Stimulated activated CD4-positive, alpha-beta T cell treated with anti-CD3 and anti-CD28 coated beads, Interleukin-2, amount 100 ng/mL, for 48 hours (primary cell): Measurements from ENCODE around the gene RAPGEF4.
A peak's percentile ranks its signal among the peaks of the same experiment; 100 is the strongest.
"Not testable (repeated sequence)": the region's sequence is repeated elsewhere in the genome, so short reads cannot be mapped to it uniquely, and the experiment has no call there.

Experiments used
- DNase-seq, 2 donors: peaks; one replicate each; pipeline ENCODE4 v3.0.0-alpha.2; 2020

The RAPGEF4 gene

DNA sequence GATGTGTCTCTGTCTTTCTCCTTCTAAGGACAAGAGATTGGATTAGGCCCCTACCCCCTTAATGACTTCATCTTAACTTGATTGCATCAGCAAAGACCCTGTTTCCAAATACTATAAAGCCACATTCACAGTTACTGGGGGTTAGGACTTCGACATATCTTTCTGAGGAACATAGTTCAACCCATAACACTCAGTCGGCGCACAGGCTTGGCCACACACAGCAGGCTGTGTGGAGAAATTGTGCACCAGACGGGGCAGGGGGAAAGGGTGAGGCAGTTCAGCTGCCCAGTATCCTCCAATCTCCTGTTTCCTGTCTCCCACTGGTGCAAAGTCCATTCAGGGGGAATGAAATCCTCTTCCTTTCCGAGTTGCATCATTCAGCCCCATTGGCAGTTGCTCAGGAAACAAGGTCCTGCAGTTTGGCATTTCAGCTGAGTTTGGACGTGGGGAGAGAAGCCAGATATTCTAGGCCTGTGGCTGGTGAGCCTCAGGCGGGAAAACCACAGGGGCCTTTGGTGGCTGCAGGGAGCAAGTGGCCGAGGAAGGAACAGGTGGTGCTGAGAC is 9.4 kb upstream of the RAPGEF4 start:
- DNase-seq, result no peak

DNA sequence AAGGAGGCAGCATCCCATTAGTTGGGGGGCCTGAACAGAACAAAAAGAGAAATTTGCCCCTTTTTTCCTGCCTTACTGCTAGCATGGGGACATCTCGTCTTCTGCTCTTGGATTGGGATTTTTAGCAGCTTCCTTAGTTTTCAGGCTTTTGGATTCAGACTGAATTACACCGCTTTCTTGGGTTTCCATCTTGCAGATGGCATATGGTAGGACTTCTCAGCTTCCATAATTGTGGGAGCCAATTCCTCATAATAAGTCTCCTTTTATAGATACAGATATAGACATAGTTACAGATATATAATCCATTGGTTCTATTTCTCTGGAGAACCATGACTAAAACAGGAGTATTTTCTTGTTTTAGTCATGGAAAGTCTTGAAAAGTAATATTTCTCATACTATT is 5.2 kb upstream of the RAPGEF4 start:
- DNase-seq, result no peak

- DNase-seq, result peak; percentile 11 to 12
Measured at GRCh38 chr2:172734711-172735581, 699 bp upstream of the RAPGEF4 start.

DNA sequence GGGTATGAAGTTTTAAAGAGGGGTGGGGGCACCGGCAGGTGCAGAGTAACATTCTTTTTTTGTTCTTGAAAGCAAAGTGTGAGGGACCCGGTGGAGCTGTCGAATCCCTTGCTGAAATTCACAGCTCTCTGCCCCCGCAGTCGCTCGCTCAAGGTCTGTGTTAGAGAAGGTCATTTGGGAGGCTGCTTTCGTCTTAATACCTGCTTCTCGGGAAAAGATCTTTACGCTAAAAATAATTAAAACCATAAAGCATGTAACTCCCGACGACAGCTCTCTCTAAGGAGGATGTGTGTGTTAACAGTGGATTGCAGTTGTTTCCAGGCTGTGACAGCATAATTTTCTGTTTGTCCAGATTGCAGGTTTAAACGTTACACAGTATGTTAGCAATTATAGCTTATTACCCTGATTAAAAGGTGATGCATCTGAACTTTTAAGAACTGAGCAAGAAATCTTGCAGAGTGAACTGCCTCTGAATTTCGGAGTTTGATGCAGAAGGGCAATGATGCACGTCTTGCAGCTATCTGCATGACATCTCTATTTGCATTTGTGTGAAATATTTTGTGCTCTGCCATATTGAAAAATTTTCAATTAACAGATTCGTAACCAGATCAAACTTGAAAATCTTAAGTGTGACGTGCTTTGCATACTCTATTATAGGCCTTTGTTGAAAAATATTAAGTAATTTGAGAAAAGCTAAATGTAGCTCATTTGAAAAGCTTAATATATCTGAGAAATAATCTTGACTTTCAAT is 954 bp downstream of the RAPGEF4 start:
- DNase-seq, result no peak

GRCh38 chr2:172739661-172740266 is 4.1 kb downstream of the RAPGEF4 start:
- DNase-seq, result no peak

DNA sequence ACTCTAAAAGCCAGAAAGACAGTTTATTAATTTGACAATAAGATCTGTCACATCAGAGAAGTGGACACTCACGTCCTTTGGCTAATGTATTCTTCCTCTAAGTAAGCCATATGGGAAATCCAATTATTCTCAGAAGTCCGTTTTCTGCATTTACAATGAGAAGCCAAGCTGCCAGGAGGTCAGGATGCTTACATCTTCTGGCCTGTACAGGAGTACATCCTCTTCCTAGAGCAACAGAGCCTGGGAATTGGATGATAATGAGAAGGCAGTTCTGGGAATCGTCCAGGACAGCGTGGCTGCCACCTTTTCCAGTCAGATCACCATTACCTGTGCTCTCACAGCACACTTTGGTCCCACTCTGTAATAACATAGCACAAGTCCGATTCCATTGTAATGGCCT is 5.2 kb downstream of the RAPGEF4 start:
- no peak for DNase-seq

- DNase-seq, result no peak
Measured at GRCh38 chr2:172742931-172743540, 7.4 kb downstream of the RAPGEF4 start.

DNA sequence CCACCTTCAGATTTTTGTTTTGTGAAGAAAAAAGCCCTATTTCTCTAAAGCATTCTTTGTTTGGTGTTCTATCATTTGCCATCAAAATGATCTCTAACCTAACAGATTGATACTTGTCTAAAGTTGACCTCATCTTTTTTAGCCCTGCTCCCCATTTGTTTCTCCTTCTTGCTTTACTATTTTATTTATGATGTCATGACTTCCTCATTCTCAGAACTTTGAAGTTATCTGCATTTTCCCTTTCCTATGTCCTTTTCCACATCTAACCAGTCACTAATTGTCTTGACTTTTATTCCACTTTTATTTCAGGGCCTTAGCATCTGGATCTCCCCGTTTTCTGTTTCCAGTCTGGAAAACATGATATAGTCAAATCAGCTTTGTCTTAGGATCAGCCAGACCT is 8.3 kb downstream of the RAPGEF4 start:
- no peak for DNase-seq

DNA sequence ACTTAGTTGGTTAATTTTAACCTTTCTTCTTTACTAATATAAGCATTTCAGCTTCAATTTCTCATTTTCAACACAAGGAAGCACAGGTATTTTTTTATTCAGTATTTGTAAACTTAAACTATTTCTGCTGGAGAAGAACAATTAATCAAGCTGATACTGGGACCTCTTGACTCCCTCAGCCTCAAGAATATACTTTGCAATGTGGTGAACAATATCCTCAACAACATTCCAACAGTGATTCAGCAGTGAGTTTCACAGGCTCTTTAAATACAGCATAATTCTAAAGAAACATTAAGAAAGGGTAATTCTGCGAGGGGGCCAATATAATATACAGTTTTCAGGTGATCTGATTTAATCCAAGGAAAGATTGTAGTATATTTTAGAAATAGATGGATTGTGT is 10.0 kb downstream of the RAPGEF4 start:
- DNase-seq, result no peak

DNA sequence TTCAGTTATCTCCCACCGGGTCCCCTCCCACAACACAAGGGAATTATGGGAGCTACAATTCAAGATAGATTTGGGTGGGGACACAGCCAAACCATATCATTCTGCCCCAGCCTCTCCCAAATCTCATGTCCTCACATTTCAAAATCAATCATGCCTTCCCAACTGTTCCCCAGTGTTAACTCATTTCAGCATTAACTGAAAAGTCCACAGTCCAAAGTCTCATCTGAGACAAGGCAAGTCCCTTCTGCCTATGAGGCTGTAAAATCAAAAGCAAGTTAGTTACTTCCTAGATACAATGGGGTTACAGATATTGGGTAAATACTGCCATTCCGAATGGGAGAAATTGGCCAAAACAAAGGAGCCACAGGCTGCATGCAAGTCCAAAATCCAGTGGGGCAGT is 12.9 kb downstream of the RAPGEF4 start:
- DNase-seq, result not testable (repeated sequence)

DNA sequence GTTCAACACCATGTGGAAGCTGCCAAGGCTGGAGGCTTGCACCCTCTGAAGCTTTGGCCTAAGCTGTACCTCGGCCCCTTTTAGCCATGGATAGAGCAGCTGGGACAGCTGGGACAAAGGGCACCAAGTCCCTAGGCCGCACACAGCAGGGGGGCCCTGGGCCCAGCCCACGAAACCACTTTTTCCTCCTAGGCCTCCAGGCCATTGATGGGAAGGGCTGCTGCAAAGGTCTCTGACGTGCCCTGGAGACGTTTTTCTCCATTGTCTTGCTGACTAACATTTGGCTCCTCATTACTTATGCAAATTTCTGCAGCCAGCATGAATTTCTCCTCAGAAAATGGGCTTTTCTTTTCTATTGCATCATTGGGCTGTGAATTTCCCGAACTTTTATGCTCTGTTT is 13.7 kb downstream of the RAPGEF4 start:
- no peak for DNase-seq

GRCh38 chr2:172751564-172751963 is 15.9 kb downstream of the RAPGEF4 start:
- DNase-seq, result no peak

DNA sequence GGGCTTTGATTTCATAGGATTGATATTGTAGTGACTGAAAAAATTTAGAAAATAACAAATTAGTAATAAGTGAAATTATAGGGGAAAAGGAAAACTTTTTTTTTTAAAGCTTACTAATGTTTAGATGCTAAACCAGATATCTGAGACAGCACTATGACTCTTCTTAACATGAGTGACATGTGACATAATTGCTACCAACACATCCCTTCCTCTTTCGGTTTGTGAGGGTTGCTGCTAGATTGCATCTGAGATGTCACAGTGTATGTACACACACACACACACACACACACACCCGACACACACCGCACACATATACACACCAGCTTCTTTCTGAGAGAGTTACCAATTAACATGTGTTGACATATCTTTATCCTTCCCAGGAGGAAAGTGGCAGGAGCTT is 18.0 kb downstream of the RAPGEF4 start:
- DNase-seq, result no peak

- no peak for DNase-seq
Measured at GRCh38 chr2:172759441-172759840, 23.8 kb downstream of the RAPGEF4 start.

- no peak for DNase-seq
Measured at GRCh38 chr2:172761306-172761705, 25.7 kb downstream of the RAPGEF4 start.

DNA sequence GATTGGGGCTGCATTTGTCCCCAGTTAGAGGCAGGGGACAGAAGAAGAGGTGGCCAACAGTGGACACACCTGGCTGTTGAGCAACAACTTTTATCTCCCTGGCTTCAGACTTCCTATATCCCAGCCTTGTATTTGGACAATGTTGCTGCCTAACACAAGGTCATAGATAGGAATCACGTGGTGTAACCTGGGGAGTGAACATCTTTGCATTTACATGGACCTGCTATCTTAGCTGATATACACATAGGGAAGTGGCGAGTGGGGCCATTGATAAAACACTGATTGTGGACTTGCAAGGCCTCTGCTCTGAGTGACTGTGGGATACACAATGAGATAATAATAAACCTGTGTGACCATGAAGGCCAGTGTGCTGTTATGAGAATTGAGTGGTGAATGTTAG is 26.9 kb downstream of the RAPGEF4 start:
- DNase-seq, result no peak

DNA sequence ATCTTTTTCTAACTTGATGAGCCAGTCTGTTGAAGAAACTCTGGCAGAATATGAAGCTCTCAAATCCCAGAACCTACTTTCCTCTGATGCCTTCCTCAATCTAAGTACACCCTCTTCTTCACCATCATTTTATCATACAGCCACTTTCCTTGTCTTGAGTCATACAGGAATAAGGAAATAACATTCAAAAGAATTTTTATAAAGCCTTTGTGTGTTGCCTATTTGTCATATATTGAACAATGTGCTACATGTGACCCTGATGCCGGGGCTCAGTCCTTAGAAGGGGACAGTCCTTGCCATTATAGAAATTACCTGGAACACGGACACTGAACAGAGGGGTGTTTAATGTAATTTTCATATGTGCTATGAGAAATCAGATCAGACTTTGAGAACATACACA is 27.4 kb downstream of the RAPGEF4 start:
- no peak for DNase-seq

DNA sequence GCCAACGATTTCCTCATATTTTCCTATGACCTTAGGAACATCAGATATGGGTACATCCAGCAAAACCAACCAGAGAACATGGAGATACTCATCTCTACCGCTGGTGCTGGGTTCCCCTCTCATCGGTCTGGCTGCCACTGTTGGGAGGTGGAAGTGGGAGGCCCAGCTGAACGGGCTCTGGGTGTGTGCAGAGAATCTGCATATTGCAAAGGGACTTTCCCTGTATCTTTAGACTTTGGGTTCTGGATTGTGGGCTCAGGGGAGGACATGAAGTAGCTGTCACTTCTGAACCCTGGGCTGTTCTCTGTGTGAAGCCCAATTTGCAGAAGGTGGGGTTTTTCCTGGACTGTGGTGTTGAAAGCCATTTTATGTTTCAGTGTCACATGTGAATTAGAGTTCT is 30.0 kb downstream of the RAPGEF4 start:
- DNase-seq, result no peak

GRCh38 chr2:172768401-172768800 is 32.8 kb downstream of the RAPGEF4 start:
- DNase-seq, result no peak

GRCh38 chr2:172769879-172770278 is 34.2 kb downstream of the RAPGEF4 start:
- no peak for DNase-seq

- DNase-seq, result no peak
Measured at GRCh38 chr2:172770887-172771286, 35.2 kb downstream of the RAPGEF4 start.

DNA sequence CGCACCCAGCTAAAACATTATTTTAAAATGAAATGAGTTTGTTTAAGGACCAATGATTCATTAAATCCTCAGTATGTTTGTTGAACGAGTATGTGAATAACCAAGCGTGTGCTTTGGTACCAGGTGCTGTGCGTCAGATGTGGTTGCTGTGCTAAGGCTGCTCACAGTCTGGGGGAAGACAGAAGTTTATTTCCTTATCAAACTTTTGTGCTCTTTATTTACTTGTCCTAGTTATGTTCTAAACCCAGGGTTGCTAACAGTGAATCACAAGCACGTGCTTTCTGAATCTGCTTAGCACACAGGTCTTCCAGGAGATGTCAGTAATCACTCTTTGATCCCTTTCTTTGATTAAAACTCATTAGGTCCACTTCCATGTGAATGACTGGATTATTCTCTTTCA is 37.0 kb downstream of the RAPGEF4 start:
- no peak for DNase-seq

DNA sequence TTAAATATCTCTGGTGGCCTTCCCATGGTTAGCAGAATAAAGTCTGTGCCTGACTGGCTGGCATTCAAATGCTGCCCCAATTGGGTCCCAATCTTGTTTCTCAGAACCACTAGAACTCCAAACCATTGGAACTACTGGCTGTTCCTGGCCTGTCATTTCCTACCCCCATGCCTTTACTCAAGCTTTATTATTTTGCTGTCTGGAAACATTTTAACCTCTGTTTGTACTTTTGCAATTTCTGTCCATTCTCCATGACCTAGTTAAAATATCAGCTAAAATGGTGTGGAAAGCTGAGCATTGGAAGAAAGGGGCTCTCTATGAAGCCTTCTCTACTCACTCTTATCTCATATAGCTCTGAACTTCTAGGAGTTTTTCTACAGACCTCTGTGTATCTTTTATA is 38.7 kb downstream of the RAPGEF4 start:
- DNase-seq, result no peak
